ENCODE data around the gene CELF3.
A peak's percentile ranks its signal among the peaks of the same experiment; 100 is the strongest.
"Not testable (repeated sequence)": the region's sequence is repeated elsewhere in the genome, so short reads cannot be mapped to it uniquely, and the experiment has no call there.

Gene CELF3

DNA sequence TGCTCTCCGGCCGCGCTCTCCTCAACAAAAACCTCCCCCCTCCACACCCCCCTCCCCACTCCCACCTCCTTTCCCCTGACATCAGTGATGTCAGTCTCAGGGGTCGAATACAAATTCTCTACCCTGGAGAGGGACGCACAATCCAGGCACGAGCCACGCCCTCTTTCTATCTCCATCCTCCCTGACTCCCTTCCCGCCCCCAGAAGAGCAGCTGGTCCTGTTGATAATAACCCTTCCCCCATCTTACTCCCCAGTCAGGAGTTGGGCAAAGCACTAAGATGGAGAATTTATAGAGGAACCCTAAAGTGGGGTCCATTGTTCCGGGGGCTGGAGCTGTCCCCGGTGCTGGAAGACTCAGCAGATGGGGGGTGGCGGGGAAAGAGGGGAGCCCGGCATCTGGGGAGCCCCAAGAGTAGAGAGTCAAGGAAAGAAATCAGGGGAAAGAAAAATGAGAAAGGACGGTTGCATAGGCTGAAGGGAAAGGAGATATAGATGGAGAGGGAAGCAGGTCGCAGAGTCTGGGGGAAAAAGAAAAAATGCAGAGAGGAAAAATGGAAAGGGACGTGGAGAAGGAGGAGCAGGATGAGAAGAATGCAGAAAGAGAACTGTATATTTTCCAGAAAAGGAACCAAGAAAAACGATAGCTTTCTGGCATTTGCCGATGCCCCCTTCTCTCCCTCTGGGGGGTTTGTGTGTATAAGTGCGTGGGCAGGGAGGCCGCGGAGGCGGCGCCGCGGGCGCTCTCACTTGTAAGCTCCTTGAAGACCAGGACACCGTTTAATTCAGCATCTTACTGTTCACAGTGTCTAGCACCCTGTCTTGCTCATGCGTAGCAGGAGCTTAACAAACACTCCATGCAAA lies at the start of gene CELF3:
CELF3 (minus strand) TSS at position 33 of the 861 bp plus-strand sequence. CDS start 783 bp downstream, outside the sequence.
- DNase-seq, result peak; percentile 99

DNA sequence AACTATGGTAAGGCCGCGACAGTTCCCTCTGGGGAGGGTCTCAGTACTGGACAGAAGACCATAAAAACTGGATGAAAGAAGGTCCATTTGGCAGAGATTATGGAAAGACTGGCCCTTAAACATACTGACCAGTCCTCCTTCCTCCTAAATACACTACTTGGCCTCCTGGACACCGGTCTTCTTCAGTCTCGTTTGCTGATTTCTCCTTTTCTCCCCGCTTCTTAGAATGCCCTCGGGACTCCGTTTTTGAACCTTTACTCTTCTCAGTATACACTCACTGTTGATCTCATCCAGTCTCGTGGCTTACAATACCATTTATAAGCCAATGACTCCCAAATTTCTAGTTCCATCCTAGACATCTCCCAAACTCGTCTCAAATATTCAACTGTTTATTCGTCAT lies 47.4 kb upstream of the CELF3 start:
- DNase-seq, result no peak

GRCh38 chr1:151762941-151763921 lies 46.6 kb upstream of the CELF3 start, which contains the start of gene MRPL9:
Gene MRPL9 (minus strand): TSS chr1:151763496. CDS start chr1:151763479, 17 bp downstream.
- peak; percentile 91 for DNase-seq

GRCh38 chr1:151760597-151761385 lies 44.2 kb upstream of the CELF3 start:
- no peak for DNase-seq

DNA sequence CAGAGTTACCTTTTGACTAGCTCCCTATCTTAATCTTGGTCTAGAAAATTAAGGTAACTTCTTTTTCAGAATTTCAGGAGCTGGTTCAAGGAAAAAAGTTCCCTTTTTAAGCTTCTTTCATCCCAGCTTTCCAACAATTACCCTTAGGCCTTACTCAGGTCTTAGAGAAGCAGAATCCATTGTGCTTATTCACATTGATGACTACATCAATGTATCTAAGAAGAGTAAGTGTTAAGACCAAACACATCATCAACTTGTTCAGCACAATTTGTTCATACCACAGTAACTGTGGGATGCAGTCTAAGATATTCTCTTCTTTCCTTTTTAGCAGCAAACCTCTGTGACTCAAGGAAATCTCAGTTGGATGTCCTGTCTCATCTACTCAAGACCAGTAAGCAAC lies 42.6 kb upstream of the CELF3 start:
- DNase-seq, result no peak

DNA sequence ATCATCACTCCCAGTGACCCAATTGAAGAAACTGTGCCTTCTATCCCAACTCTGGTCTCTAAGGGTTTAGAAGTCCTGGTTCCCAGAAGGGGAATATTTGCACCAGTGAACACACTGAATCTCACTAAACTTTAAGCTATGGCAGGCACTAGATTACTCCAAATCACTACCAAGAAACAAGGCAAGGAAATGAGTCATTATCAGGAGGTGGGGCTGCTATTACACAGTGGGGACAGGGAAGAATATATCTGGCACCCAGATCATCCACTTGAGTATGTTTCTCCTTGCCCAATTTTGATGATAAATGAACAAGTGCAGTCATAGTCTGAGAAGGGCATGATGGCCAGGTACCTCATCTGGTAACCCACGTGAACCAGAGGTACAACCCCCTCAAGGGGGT lies 39.7 kb upstream of the CELF3 start:
- DNase-seq, result no peak

- DNase-seq, result no peak
These were observed 24.9 kb upstream of the CELF3 start for GRCh38 chr1:151741516-151741915.

GRCh38 chr1:151739590-151740355 lies 23.2 kb upstream of the CELF3 start:
- DNase-seq, result no peak

DNA sequence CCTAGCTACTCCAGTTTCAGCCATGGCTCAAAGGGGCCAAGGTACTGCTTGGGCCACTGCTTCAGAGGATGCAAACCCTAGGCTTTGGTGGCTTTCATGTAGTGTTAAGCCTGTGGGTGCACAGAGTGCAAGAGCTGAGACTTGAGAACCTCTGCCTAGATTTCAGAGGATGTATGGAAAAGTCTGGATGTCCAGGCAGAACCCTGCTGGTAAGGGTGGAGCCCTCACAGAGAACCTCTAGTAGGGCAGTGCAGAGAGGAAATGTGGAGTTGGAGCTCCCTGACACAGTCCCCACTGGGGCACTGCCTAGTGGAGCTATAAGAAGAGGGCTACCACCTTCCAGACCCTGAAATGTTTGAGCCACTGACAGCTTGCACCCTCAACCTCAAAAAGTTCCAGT lies 20.9 kb upstream of the CELF3 start:
- DNase-seq, result no peak

DNA sequence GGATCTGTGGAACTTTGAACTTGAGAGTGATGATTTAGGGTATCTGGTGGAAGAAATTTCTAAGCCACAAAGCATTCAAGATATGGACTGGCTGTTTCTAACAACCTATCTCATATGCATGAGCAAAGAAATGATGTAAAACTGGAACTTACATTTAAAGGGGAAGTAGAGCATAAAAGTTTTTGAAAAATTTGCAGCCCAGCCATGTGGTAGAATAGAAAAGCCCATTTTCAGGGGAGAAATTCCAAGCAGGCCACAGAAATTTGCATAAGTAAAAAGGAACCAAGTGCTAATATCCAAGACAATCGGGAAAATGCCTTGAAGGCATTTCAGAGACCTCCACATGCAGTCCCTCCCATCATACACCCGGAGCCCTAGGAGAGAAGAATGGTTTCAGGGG lies 20.4 kb upstream of the CELF3 start:
- DNase-seq, result no peak

DNA sequence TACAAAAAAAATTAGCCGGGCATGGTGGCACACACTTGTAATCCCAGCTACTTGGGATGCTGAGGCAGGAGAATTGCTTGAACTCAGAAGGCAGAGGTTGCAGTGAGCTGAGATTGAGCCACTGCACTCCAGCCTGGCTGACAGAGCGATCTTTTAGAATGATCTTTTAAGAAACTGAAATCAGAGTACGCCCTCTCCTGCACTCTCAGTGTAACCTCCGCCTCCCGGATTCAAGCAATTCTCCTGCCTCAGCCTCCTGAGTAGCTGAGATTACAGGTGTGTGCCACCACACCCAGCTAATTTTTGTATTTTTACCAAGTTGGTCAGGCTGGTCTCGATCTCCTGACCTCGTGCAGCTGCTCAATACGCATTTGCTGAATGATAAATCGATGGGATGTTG lies 17.4 kb upstream of the CELF3 start:
- DNase-seq, result not testable (repeated sequence)

- DNase-seq, result no peak
These were observed 16.5 kb upstream of the CELF3 start for GRCh38 chr1:151733126-151733525.

GRCh38 chr1:151729966-151730291 lies 13.3 kb upstream of the CELF3 start:
- DNase-seq, result no peak

GRCh38 chr1:151729157-151729965 lies 12.8 kb upstream of the CELF3 start:
- no peak for DNase-seq

GRCh38 chr1:151728151-151729054 lies 11.8 kb upstream of the CELF3 start:
- DNase-seq, result no peak

DNA sequence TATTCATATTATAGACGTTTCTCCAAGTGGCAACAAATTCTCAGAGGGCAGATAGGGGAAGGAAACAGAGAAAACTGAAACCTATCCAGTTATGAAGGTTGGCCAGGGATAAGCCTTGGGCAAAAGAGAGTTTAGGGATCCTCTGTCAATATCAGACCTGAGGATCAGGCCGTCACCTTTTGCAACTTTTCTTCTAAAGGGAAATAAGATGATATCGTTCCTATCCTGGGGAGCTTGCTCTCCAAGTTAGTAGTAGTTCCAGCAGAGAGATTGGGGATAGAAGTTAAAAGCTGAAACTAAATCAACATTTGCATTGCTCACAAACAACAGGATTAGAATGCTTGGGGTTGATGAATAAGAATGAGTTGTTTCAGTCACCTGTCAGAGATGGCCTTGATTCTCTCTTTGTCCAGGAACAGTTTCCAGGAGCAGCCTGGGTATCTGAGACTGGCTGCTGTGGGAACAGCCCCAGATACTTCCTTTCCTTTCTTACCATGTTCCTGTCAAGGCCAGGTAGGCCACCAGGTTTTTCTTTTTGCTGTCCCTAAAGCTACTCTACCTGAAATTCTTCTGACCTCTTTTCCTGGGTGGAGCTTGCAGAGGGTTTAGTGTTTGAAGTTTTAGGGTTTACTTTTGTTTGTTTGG lies 7.2 kb upstream of the CELF3 start:
- no peak for DNase-seq

DNA sequence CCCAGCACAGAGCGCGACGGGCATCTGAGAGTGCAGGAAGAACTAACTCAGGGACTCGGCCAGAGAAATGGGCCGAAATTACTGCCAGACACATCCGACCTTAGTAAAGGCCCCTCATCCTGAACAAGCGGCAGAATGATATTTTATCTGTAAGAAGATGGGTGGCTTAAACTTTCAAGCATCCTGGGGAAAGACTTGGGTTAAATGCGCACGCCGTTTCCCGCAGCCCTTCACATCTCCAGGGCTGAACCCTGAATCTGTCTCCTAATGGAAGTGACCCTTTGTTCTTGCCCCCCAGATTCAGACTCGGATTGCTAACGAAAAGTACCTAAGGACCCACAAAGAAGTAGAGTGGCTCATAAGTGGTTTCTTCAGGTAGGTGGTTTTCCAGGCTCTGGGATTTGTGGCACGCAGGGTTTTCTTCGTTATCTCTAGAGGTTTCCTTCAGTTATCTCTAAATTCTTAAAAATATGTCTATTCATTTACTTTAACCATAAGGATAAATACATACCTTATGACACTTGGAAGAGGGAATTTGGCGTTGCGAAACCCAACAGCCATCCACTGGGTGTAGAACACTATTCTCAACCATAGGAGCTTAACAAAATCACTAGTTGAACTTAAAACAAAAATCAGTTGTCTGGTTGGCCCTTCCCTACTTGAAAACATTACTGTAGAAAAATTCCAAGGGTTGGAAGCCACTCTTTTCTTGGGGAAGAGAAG lies 5.3 kb upstream of the CELF3 start:
- DNase-seq, result no peak

DNA sequence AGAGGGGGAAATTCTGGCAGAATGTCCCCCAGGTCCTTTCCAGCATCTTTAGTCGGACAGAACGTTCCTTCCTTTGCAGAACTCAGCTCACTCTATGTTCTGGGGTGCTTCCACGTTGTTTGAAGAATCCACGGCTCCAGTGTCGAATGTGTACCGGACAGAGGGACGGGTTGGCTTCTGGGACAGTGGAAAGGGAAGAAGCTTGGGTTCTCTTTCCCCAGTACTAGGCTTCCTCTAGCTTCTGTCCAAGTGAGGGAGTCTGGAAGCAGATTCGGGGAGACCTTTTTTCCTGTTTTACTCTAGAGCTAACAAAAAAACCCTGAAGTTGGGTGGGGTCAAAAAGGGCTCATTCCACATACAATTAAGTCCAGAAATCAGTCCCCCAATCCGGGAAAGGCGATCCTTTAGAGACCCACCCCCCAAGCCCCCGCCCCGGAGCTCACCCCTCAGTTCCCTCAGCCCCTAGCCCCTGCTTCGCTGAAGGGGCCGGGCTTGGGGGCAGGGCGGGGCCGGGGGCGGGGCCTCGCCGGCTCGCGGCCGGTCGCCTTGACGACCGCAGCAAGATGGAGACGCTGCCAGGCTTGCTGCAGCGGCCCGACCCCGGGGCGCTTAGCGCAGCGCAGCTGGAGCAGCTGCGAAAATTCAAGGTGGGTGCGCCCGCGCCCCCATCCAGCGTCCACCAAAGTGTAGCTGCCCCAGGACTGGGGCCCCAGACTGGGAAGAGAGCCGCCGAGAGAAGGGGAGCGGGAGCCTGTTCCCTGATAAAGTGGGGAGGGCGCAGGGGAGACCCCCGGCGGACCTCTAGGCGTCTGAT lies 4.6 kb upstream of the CELF3 start, which contains the start of gene RIIAD1:
RIIAD1 (plus strand) TSS at position 549 of the 814 bp plus-strand sequence; CDS start at position 564, 15 bp downstream.
- DNase-seq, result peak; percentile 15

Measured in NCI-H2171 treated with DMSO at 0.1 percent for 48 hours (cell line).